Neural cell (in vitro differentiated cells): ENCODE results near the gene FCHSD2. TPM values are rescaled to one million over a fixed set of nuclear protein-coding genes. Genes with fewer than 3 reads are reported as not detected.

Experiments used
- H2AFZ ChIP-seq: fragments of 200-600, 300-800 bp; sonication (generic), shearing (Covaris generic); 2 replicates; pipeline ENCODE4 v1.6.0; 2014; ENCODE audit warnings: low read depth, mild to moderate bottlenecking, antibody characterized with exemption, low read length, moderate library complexity
- H3F3A ChIP-seq: fragments of 200-600 bp; shearing (Covaris generic); 2 replicates; pipeline ENCODE4 v1.6.1; 2016; ENCODE audit warnings: mild to moderate bottlenecking, moderate library complexity, mixed read lengths, antibody characterized with exemption, low read length; ENCODE audit not compliant: insufficient read depth, poor library complexity, severe bottlenecking
- H3K27ac ChIP-seq: fragments of 200-600, 300-800 bp; sonication (generic), shearing (Covaris generic); 2 replicates; pipeline ENCODE4 v1.5.1; 2014; ENCODE audit warnings: mild to moderate bottlenecking, low read length, moderate library complexity
- H3K27me3 ChIP-seq: fragments of 300-800, 200-600 bp; sonication (generic), shearing (Covaris generic); 2 replicates; pipeline ENCODE4 v1.6.0; 2014; ENCODE audit warnings: mild to moderate bottlenecking, low read depth, low read length, moderate library complexity; ENCODE audit not compliant: insufficient read depth
- H3K36me3 ChIP-seq: fragments of 300-800, 200-600 bp; sonication (generic), shearing (Covaris generic); 2 replicates; pipeline ENCODE4 v1.5.1; 2014; ENCODE audit warnings: mild to moderate bottlenecking, antibody characterized with exemption, low read length, moderate library complexity; ENCODE audit not compliant: insufficient read depth
- H3K4me2 ChIP-seq: fragments of 300-800, 200-600 bp; sonication (generic), shearing (Covaris generic); 2 replicates; pipeline ENCODE4 v1.6.0; 2014; ENCODE audit warnings: mild to moderate bottlenecking, low read length
- H3K4me3 ChIP-seq: fragments of 300-800, 200-600 bp; sonication (generic), shearing (Covaris generic); 2 replicates; pipeline ENCODE4 v1.5.1; 2014; ENCODE audit warnings: mild to moderate bottlenecking, low read length, moderate library complexity
- H3K79me2 ChIP-seq: fragments of 200-600 bp; shearing (Covaris generic); replicated peaks from 2 replicates; pipeline ENCODE4 v1.6.0; 2014; ENCODE audit warnings: mild to moderate bottlenecking, low read length, moderate library complexity; ENCODE audit not compliant: insufficient read depth
- H3K9ac ChIP-seq: fragments of 300-800, 200-600 bp; sonication (generic), shearing (Covaris generic); 2 replicates; pipeline ENCODE4 v1.6.1; 2016; ENCODE audit warnings: mild to moderate bottlenecking, low read length, mixed read lengths
- H3K9me2 ChIP-seq: fragments of 200-600 bp; shearing (Covaris generic); 2 replicates; pipeline ENCODE4 v1.6.1; 2016; ENCODE audit warnings: mild to moderate bottlenecking, low read length, mixed read lengths; ENCODE audit not compliant: insufficient read depth
- H3K9me3 ChIP-seq: fragments of 200-600, 300-800 bp; sonication (generic), shearing (Covaris generic); 2 replicates; pipeline ENCODE4 v1.6.1; 2016; ENCODE audit warnings: mild to moderate bottlenecking, mixed run types, low read length, moderate library complexity, mixed read lengths
- H4K20me1 ChIP-seq: fragments of 200-600 bp; shearing (Covaris generic); 2 replicates; pipeline ENCODE4 v1.6.1; 2016; ENCODE audit warnings: mild to moderate bottlenecking, mixed run types; ENCODE audit not compliant: insufficient read depth
- EP300 ChIP-seq: fragments of 450-650 bp; conservative IDR thresholded peaks from 2 replicates; pipeline ENCODE4 v1.6.1; 2014; ENCODE audit warnings: antibody characterized with exemption, mild to moderate bottlenecking, moderate library complexity; ENCODE audit not compliant: poor library complexity, severe bottlenecking
- EZH2 ChIP-seq: fragments of 200-600, 300-800 bp; shearing (Covaris generic), sonication (generic); IDR thresholded peaks from 2 replicates; pipeline ENCODE4 v1.6.1; 2014; ENCODE audit warnings: antibody characterized with exemption, low read length, borderline replicate concordance, mild to moderate bottlenecking; ENCODE audit not compliant: insufficient read depth, poor library complexity, severe bottlenecking
- MXI1 ChIP-seq: fragments of 450-650 bp; conservative IDR thresholded peaks from 2 replicates; pipeline ENCODE4 v1.6.1; 2014; ENCODE audit warnings: antibody characterized with exemption, mild to moderate bottlenecking; ENCODE audit not compliant: poor library complexity, severe bottlenecking
- POLR2AphosphoS5 ChIP-seq: IDR thresholded peaks from 2 replicates; pipeline ENCODE4 v1.6.1; 2012
- RAD21 ChIP-seq: fragments of 450-650 bp; conservative IDR thresholded peaks from 2 replicates; pipeline ENCODE4 v1.6.1; 2014; ENCODE audit warnings: antibody characterized with exemption, mild to moderate bottlenecking, moderate library complexity
- SMC3 ChIP-seq: fragments of 450-650 bp; conservative IDR thresholded peaks from 2 replicates; pipeline ENCODE4 v1.6.1; 2014; ENCODE audit warnings: antibody characterized with exemption, mild to moderate bottlenecking, moderate library complexity; ENCODE audit not compliant: poor library complexity
- TAF1 ChIP-seq: IDR thresholded peaks from 2 replicates; pipeline ENCODE4 v1.6.1; 2012; ENCODE audit warnings: low read depth
- polyA plus RNA-seq: library from polyadenylated mRNA; depleted of rRNA; stranded (reverse); fragments of >200 nt; gene quantifications from 2 replicates; pipeline ENCODE4 v1.2.3, GENCODE V29; 2014
- TF ChIP-seq, protein P1 (sequence below): IDR thresholded peaks from 2 replicates; pipeline ENCODE4 v1.6.1; 2012; ENCODE audit warnings: borderline replicate concordance
- TF ChIP-seq, protein P2 (sequence below): fragments of 450-650 bp; IDR thresholded peaks from 2 replicates; pipeline ENCODE4 v1.5.1; 2014; ENCODE audit warnings: antibody characterized with exemption, mild to moderate bottlenecking, moderate library complexity; ENCODE audit not compliant: poor library complexity, severe bottlenecking

The FCHSD2 gene
- polyA plus RNA-seq, 1 donor from 2014 or later, result 40.8 TPM

DNA sequence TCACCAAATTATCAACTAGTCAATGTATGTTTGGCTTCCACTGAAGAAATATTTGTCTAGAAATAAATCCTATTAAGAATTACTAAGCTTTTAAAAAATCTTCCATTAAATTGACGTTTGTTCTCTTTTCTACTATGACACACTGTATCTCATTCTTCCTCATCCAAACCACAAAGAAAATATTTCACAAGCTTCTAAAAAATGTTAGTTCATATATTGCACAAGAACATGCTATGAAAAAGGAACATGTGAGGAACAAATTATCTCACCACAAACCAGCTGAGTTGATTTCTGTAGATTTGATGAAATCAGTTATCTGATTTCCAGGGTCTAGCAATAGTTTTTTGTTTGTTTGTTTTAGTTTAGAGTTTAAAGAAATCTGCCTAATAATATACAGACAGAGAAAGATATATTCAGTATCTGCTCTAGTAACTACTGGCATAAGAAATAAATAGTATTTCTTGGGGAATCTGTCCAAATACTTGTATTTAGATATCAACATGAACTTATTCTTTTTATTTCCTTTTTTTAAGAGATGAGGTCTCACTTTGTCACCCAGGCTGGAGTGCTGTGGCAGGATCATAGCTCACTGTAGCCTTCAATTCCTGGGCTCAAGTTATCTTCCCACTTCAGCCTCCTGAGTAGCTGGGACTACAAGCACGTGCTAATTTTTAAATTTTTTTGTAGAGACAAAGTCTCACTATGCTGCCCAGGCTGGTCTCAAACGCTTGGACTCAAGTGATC, 166.2 kb downstream of the FCHSD2 start:
- no peaks in the 10 kb centered on the region for H4K20me1 ChIP-seq
- no peaks in the 10 kb centered on the region for H3K9me2 ChIP-seq
- H3K27ac ChIP-seq, result no peak overlapping the region
- no peaks in the 10 kb centered on the region for H3K36me3 ChIP-seq
- H3K4me3 ChIP-seq, result no peak overlapping the region
- no peak overlapping the region for H2AFZ ChIP-seq
- no peak overlapping the region for H3K4me2 ChIP-seq
- no peaks in the 10 kb centered on the region for H3K9me3 ChIP-seq
- TF ChIP-seq, protein P1, sequence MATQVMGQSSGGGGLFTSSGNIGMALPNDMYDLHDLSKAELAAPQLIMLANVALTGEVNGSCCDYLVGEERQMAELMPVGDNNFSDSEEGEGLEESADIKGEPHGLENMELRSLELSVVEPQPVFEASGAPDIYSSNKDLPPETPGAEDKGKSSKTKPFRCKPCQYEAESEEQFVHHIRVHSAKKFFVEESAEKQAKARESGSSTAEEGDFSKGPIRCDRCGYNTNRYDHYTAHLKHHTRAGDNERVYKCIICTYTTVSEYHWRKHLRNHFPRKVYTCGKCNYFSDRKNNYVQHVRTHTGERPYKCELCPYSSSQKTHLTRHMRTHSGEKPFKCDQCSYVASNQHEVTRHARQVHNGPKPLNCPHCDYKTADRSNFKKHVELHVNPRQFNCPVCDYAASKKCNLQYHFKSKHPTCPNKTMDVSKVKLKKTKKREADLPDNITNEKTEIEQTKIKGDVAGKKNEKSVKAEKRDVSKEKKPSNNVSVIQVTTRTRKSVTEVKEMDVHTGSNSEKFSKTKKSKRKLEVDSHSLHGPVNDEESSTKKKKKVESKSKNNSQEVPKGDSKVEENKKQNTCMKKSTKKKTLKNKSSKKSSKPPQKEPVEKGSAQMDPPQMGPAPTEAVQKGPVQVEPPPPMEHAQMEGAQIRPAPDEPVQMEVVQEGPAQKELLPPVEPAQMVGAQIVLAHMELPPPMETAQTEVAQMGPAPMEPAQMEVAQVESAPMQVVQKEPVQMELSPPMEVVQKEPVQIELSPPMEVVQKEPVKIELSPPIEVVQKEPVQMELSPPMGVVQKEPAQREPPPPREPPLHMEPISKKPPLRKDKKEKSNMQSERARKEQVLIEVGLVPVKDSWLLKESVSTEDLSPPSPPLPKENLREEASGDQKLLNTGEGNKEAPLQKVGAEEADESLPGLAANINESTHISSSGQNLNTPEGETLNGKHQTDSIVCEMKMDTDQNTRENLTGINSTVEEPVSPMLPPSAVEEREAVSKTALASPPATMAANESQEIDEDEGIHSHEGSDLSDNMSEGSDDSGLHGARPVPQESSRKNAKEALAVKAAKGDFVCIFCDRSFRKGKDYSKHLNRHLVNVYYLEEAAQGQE, result no peak
- no peak for TF ChIP-seq RAD21
- no peak for TF ChIP-seq TAF1
- TF ChIP-seq SMC3, result no peak
- TF ChIP-seq EP300, result no peak
- no peak for TF ChIP-seq EZH2
- no peak for TF ChIP-seq MXI1
- TF ChIP-seq, protein P2, sequence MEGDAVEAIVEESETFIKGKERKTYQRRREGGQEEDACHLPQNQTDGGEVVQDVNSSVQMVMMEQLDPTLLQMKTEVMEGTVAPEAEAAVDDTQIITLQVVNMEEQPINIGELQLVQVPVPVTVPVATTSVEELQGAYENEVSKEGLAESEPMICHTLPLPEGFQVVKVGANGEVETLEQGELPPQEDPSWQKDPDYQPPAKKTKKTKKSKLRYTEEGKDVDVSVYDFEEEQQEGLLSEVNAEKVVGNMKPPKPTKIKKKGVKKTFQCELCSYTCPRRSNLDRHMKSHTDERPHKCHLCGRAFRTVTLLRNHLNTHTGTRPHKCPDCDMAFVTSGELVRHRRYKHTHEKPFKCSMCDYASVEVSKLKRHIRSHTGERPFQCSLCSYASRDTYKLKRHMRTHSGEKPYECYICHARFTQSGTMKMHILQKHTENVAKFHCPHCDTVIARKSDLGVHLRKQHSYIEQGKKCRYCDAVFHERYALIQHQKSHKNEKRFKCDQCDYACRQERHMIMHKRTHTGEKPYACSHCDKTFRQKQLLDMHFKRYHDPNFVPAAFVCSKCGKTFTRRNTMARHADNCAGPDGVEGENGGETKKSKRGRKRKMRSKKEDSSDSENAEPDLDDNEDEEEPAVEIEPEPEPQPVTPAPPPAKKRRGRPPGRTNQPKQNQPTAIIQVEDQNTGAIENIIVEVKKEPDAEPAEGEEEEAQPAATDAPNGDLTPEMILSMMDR, result no peak
- TF ChIP-seq POLR2AphosphoS5, result no peak
- no peaks in the 10 kb centered on the region for H3F3A ChIP-seq
- H3K9ac ChIP-seq, result no peak overlapping the region
- H3K79me2 ChIP-seq, result no peaks in the 10 kb centered on the region
- H3K27me3 ChIP-seq, result no peaks in the 10 kb centered on the region

DNA sequence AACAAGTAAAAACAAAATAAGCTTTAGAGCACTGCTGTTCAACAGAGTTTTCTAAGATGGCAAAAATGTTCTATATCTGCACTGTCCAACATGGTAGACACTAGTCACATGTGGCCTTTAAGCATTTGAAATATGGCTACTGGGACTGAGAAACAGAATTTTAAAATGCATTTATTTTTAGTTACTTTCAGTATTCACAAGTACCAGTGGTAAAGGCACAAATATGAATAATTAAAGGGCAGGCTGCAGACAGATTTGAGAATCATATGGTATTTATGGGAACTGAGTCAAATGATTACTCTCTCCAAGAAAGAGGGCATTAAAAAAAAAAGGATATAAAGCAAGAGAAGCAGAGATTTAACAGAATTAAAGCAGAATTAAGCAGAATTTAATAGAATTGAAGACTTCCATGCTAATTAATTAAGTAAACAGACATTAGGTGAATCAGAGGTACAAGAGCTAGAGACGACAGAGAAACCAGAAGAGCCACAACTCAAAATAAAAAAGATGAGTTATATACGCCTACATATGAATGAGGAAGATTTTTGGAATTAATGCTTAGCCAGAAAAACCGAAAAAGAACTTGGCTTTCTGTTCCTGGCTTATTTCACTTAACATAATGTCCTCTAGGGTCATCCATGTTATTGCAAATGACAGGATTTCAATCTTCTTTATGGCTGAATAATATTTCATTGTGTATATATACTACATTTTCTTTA, 167.5 kb downstream of the FCHSD2 start:
- TF ChIP-seq, protein P2, result no peak
- TF ChIP-seq TAF1 (no peak), POLR2AphosphoS5 (no peak), SMC3 (no peak)
- TF ChIP-seq, protein P1, result no peak
- Histone ChIP-seq H3K27me3 (no peaks in the 10 kb centered on the region), H3K9ac (no peak overlapping the region), H3K79me2 (no peaks in the 10 kb centered on the region), H3K36me3 (no peaks in the 10 kb centered on the region), H3K9me2 (no peaks in the 10 kb centered on the region), H3K4me3 (no peak overlapping the region), H4K20me1 (no peaks in the 10 kb centered on the region), H3K4me2 (no peak overlapping the region), H3F3A (no peaks in the 10 kb centered on the region), H3K9me3 (no peaks in the 10 kb centered on the region), H3K27ac (no peak overlapping the region), H2AFZ (no peak overlapping the region)
